Ramos (cell line): ENCODE results near the gene NCK1.
"Not testable (repeated sequence)": the region's sequence is repeated elsewhere in the genome, so short reads cannot be mapped to it uniquely, and the experiment has no call there.

Source experiments
- in situ Hi-C: fragments of 300-500 bp; cut with MboI; formaldehyde crosslinking; loops from one replicate; pipeline ENCODE4 v1.14.3; 2022; ENCODE audit warnings: low sequenced_read_pairs; ENCODE audit not compliant: unreplicated experiment

The NCK1 gene

DNA sequence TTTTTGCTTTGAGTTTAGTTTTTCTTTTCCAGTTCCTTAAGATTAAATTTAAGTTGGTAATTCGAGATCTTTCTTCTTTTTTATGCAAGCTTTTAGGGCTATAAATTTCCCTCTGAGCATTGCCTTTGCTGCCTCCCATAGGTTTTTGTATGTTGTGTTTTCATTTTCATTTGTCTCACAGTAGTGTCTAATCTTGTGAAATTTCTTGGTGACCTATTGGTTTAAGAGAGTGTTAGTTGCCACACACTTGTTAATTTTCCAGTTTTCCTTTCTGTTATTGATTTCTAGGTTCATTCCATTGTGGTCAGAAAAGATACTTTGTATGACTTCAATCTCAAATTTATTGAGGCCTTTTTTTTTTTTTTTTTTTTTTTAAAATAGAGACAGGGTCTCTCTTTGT is 77.5 kb downstream of the NCK1 start:
- in situ Hi-C loops = no loop called here

DNA sequence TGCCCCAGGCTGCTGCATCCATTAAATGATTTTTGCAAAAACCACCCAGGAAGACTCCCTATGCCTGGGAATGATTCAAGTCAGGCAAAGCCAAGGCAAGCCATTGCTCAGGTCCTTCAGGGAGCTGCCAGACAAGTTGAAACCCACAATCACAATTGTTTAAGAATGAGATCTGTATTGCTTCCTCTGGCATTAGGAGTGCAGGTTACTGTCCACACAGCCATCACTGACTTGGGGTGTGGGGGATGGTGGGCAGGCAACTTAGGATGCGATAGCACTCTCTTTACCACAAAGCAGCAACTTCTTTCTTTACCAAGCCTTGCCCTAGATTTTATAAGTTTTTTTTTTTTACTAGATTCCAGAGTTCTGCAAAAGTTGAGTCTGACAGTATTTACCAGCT is 80.8 kb downstream of the NCK1 start:
- in situ Hi-C loops = no loop called here

DNA sequence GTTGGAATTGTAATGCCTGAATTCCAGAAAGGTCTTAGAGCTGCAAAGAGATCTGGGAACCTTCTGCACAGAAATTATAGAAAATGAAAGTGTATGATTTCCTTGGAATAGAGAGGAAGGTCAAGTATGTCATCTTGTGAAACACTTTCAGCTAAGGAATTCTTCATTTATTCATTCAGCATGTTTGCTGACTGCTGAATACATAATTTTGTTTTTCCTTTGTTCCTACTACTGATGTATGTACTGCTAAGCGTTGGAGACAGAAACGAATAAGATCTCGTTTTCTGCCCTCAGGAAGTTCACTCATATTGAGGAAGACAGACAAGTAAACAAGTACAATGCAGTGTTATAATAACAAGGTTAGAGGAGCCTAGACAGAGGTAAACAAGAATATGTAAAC is 81.4 kb downstream of the NCK1 start:
- in situ Hi-C loops = no loop called here

DNA sequence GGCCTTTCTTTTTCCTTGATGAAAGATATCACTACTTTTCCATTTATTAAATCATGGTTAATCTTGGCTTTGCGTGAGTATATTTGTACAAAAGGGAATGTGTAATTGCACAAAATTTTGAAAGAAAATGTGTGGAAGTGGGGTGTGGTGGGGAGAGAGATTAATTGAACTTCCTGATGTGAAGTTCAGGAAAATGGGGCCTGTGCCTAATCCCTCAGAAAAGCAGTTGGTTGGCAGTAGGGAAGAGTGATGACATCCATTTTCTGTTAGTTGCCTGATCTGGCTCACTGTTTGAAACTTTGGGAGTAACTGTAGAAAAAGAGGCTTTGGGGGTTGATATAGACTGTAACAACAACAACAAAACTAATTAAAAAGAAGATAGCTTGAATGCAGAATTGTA is 85.0 kb downstream of the NCK1 start:
- in situ Hi-C loops = no loop called here

DNA sequence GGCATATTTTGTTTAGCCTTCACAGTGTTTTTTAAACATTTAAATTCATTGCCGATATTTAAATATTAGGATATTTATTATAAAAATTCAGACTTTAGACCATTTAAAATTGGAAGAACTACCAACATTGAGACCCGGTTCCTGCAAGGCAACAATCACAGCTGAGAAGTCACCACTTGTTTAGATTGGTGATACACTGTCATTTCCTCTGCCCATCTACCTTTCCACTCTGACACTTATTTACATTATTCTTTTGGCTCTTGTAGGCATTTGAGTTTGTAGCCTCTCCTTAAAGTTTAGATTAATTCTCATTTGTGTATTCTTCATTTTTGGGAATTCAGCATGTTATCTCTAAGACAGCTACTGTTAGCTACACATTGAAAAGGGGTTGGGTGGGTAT is 85.5 kb downstream of the NCK1 start:
- in situ Hi-C loops = no loop called here

DNA sequence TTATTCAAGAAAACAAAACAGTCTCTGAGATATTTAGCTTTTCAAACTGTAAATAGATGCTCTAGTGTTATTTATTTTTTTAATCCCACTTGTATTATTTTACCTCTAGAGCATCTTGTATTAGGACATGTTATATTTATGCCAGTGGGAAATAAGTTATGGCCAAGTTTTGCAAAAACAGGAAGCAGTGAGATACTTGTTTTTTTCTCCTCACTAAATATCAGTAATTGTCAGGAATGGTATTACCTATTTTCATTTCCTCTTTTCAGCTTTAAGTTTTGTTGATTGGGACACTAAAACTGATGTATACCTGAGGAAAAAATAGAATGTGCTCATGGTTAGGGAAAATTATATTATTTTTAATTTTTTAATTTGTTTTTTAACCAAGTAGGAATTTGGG is 87.1 kb downstream of the NCK1 start:
- in situ Hi-C loops = no loop called here

DNA sequence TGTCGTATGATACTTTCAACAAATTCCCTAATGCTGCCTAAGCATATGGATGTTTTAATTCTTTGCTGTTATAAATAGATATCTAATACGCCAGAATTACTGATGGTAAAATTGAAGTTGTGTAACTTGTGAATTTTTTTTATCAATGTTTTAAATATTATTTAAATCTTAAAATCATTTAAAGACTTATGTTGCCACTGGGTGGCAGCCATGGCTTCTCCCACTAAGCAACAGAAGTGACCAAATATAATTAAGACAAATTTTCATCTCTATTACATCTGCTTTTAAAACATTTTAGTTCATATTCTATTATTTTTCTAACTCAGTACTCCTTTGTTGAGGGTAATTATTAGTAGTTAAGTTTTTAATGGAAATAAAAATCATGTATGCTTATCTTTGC is 87.7 kb downstream of the NCK1 start:
- in situ Hi-C loops = no loop called here

DNA sequence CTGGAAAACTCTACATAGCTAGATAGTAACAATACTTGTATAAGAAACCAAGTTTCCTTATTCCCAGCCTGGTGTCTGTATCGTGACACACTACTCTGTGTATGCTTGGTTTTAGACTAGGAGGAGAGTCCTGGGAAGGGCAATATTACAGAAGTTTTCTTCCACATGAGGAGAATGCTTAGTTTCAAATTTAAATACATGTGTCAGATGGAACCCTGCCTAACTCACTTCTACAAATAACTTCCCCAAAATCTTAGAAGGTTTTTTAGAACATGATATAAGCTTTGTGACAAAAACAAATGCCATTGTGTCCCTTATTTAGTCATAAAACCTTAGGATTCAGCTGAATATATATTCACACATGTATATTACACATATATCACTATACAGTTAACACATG is 88.6 kb downstream of the NCK1 start:
- in situ Hi-C loops = no loop called here

DNA sequence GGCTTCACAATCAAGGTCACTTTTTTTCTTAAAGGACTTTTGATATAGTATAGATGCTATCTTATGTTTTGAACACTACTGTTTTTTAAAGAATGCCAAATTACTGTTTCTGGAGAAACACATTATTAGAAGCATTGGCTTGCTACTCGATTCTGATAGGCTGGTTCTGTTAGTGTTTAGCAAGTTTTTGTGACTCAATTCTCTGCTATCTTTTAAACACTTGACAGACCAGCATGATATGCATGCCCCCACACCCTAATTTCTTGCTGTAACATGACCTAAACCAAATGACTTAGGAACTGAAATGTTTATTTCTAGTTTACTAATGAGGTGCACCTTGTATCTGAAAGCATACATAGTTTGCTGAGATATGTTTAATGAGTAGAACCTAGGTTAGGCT is 90.3 kb downstream of the NCK1 start:
- in situ Hi-C loops = no loop called here

DNA sequence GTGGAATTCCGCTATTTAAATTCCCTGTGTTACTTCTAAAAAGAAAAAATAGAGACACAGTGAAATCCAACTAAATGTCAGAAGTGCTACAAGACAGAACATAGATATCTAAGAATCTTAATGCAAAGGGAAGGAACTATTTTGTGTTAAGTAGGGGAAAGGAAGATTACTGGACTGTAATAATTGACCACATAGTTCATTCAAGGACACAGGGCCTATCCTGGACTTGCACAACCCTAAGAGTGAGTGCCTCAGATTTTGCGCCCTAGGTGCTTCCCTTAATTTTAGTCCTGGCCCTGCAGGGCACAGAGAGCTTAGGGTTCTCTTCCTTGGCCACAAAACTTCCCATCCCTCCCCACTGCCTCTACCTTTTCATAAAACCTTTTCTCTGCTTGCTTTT is 92.2 kb downstream of the NCK1 start:
- in situ Hi-C loops = no loop called here

DNA sequence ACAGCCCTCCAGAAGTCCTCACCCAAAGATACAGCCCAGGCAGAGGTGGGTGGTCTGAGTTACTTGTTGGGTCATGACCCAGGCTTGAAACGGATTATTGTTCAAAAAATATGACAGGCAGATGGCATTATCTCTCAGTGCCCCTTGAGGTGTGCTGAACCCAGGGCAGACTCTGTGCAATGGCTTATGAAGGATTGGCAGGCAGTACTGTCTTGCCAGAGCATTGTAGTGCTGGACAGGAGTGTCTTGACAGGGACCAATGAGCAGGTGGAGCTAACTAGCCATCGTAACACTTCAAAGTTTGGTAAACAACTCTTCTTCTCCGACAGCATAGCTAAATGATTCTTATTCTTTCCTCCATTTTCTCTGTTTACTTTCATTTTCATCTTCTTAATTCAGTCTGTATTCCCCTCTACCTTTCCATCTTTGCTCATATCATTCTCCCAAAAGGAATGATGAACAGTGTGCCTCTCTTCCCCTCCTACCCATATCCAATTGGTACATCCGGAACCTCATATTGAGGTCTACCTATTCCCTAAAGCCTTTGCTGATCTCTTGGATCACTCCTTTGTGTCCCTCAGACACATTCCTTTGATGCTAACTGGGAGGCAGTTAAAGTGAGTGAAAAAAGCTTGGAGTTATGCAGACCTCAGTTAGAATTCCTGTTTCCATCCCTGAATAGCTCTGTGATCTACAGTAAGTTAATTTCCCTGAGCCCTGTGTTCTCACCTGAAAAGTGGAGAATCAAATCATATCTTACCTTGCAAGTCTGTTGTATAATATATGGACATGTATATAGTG is 93.2 kb downstream of the NCK1 start:
- in situ Hi-C loops = no loop called here

DNA sequence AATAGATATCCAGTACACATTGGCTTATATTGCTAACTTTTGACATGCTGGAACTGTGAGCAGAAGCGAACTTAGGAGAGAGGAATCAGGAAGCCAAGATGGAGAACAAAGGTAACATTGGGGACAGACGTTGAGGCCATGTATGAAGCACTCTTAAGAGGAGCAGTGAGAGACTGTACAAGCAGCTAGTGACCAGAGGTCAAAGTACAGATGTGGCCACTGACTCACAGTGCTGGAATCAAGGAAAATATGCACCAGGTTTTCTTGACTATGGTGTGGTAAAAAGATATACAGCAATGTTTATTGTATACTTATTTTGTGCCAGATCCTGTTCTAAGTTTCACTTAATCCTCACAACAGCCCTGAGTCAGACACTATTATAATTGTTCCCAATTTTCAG is 93.8 kb downstream of the NCK1 start:
- in situ Hi-C loops = no loop called here

DNA sequence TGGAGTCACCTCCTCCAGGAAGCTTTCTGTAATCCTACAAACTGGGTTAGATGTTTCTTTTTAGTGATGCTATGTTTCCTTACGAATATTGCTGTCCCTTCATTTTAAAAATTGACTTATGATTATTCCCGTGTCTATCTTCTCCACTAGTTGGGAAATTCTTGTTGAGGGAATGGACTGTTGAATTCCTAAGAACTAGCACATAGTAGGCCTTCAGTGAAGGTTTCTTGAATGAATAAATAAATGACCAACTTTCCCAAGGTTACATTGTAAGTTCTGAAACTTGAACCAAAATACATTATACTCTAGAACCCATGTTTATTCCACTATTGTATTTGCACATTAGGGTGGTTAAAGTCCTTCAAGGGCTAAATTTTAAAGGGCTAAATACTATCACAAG is 95.0 kb downstream of the NCK1 start:
- in situ Hi-C loops = no loop called here

DNA sequence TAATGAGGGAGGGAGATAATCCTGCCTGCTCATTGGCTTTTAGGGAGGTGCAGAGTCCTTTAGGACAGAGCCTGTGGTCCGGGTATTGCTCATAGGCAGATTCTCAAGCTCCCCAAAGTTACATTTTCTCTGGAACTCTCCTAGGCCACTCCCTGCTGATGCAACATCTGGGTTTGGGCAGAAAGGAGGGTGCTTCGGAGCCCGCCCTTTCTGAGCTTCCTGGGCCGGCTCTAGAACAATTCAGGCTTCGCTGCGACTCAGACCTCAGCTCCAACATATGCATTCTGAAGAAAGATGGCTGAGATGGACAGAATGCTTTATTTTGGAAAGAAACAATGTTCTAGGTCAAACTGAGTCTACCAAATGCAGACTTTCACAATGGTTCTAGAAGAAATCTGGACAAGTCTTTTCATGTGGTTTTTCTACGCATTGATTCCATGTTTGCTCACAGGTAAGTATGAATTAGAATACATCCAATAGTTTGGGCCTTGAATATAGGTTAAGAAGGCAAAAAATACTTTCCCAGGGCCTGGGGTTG is 95.8 kb downstream of the NCK1 start, which contains the start of gene IL20RB:
Gene IL20RB, plus strand, starts transcription at position 233 of the 538 bp plus-strand sequence. Its CDS starts 131 bp downstream, at position 364.
- in situ Hi-C loops = no loop called here

DNA sequence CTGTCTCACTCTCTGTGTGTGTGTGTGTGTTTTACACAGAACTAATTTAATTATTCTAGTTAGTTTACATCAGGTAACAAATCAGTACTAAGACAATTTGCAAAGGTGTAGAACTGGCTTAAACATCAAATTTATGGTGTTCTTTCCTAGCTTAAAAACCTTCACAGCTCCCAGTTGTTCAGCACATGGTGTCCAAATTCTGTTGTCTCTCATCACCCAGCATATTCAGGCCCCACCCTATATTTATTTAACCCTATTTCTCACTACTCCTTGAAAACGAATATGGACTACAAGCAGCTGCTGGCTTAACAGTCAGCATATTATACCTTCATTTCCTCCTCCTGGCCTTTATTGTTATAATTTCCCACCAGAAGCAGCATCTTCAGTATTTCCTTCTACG is 96.9 kb downstream of the NCK1 start:
- in situ Hi-C loops = no loop called here

DNA sequence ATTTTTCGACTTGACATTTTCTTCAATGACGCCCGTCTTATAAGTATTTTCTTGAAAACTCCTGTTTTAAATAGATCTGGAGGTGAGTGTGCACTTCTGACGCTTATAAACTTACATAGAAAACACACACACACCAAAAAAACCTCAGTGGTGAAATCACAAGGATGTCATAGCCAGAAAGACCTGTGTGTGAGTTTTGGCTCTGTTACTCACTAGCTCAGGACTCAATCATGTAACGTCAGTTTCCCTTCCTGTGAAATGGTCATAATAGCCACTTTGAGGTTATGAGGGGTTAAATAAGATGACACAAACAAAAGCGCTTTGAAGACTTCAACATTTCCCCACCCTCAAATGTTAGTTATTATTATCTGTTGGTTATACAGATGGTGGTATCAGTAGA is 97.6 kb downstream of the NCK1 start:
- in situ Hi-C loops = no loop called here

DNA sequence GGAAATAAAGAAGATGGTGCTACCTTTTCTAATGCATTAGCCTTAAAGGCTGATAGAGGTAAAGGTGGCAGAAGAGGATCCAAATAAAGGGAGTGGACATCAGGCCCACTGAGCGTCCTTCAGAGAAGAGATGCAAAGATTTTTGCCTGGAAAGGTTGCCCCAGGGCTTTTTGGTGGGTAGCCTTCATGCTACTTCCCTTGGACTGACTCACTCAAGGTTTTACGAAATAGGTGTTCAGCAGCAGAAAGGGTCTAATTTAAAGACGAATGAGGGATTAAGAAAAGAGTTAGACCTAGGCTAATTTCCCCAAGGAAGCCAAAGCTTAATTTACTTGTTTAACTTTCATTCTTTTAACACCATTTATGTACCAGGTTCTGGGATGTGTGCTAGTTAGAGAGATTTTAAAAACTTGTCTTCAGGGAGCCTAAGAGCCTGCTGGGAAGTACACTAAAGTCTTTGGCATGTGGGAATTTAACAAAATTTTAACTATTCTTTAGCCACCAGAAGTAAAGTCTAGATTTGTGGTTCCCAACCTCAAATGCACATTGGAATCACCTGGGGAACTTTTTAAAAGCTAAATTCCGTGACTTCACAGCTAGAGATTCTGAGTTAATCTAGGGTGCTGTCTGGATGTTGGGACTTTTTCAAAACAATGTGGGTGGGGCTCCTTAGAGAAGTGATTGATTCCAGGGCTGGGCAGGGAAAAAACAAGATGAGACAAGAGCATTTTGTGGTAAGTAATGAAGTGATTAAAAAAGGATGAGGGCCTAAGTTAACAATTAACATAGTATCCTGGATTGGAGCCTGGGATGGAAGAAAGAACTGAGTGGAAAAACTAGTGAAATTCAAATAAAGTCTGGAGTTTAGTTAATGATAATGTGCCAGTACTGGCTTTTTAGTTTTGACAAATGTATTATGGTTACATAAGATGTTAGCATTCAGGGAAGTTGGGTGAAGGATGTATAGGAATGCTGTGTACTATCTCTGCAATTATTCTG is 99.1 kb downstream of the NCK1 start:
- in situ Hi-C loops = no loop called here

DNA sequence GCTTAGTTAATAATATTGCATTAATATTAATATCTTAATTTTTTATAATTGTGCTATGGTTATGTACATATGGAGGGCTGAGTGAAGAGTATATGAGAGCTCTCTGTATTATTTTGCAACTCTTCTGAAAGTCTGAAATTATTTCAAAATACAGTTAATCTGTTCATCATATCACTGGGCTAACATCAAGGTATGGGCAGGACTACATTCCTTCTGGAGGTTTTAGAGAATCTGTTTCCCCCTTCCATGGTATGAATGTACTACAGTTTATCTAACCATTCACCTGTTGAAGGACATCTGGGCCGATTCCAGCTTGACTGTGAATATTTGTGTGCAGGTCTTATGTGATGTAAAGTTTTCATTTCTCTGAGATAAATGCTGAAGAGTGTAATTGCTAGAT is 100.9 kb downstream of the NCK1 start:
- in situ Hi-C loops = no loop called here

DNA sequence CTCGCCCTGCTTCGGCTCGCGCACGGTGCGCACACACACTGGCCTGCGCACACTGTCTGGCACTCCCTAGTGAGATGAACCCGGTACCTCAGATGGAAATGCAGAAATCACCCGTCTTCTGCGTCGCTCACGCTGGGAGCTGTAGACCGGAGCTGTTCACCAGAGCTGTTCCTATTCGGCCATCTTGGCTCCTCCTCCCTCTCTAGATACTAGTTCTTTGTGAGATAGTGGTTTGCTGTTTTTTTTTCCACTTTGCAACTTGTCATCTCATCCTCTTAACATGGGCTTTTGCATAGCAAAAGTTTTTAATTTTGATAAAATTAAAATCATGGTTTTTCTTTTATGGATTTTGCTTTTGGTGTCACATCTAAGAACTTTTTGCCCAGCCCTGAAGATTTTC is 107.5 kb downstream of the NCK1 start:
- in situ Hi-C loops = not testable (repeated sequence)

DNA sequence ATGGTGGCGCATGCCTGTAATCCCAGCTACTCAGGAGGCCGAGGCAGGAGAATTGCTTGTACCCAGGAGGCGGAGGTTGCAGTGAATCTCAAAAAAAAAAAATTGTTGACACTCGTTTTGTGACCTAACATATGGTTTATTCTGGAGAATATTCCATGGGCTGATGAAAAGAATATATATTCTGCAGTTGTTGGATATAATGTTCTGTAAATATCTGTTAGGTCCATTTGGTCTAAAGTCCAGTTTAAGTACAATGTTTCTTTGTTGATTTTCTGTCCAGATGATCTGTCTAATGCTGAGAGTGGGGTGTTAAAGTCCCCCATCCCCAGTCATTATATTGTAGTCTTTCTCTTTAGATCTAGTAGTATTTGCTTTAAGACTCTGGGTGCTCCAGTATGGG is 111.3 kb downstream of the NCK1 start:
- in situ Hi-C loops = no loop called here

DNA sequence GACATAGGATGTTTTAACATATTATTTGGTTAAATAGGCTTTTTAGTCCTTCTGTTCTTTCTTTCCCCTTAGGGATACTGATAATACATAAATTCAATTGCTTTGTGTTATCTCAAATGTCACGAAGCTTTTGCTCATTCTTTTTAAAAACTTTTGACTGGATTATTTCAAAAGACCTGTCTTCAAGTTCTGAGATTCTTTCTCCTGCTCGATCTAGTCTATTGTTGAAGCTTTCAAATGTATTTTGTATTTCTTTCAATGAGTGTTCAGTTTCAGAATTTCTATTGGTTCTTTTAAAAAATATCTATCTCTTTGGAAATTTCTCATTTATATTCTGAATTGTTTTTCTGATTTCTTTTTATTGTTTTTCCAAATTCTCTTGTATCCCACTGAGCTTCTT is 112.7 kb downstream of the NCK1 start:
- in situ Hi-C loops = no loop called here
